GM18907 (cell line): ENCODE data around the gene PFKFB3.

Experiments used
- ATAC-seq: cut with Tn5 transposase; IDR thresholded peaks from one replicate; pipeline ENCODE4 v1.9.1; 2021; ENCODE audit warnings: mild to moderate bottlenecking, moderate library complexity; ENCODE audit not compliant: unreplicated experiment

PFKFB3 gene

DNA sequence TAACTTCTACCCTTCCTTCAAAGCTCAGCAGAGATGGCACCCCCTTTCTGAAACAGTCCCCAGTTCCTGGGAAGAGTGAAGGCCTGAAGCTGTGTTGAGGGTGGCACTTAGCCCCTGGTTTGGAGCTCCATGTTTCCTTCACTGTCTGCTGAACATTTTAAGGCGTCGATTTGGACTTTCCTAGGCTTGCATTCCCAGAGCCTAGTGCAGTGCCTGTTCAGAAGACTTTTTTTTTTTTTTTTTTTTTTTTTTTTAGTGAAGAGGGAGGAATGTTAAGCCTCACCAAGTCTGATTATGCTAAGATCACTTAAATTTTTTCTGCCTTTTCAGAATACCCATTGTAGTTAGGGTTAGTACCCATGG, 97.0 kb downstream of the PFKFB3 start:
- no peak for ATAC-seq

DNA sequence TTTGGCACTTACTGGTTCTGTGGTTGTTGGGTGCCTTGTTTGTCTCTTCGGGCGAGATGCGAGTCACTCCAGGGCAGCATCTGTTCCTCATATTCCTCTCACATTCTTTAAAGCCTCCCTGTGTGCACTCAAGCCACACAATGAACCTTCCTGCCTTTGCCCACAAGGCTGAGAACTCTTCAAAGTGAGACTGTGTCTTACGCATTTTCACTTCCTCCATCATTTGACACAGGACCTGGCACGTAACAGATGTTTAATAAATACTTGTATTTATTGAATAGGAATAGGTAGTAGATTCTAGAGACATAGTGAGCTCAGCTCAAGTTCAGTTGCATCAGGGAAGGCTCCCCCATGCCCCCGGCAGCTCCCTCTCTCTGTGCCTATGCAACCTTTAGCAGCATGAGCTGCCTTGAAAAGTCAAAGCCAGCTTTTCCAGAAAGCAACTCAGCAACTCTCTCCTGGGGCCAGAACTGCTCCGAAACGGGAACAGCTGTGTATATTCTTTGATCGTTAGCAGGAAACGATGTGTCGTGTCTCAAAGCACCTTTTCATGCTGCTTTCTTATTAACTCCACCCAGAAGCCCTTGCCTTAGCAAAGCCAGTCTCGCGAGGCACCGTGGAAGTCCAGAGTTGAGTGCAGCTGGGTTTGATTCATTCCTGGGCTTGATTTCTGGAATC, 97.5 kb downstream of the PFKFB3 start:
- peak; percentile 91 for ATAC-seq

DNA sequence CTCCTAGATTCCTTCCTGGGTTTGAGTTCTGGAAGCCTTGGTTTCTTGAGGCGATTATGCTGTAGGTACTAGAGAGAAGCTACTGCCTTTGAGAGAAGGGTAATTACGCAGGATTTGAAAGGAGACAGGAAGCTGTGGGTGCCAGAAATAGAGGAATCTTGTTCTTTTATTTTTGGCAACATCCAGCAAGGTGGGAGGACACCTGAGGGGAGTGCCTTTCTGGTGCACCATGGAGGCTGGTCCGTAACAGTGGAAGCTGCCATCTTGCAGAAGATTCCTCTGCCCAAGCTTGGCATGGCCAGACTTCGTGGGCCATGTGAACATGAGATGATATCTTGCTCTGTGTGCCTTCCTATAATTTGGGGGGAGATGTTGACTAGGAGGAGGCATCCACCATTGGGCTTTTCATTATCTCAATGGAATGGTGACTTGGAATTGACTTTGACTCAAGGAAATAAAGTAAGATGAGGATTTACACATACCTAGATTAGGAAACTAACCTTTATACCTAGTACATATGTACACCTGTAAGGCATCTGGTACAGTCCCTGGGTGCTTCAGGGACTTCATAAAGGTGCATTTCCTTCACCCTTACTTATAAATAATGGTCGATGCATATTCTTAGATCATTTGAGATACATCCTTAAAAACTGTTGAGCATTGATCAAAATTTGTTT, 98.2 kb downstream of the PFKFB3 start:
- ATAC-seq, result no peak

DNA sequence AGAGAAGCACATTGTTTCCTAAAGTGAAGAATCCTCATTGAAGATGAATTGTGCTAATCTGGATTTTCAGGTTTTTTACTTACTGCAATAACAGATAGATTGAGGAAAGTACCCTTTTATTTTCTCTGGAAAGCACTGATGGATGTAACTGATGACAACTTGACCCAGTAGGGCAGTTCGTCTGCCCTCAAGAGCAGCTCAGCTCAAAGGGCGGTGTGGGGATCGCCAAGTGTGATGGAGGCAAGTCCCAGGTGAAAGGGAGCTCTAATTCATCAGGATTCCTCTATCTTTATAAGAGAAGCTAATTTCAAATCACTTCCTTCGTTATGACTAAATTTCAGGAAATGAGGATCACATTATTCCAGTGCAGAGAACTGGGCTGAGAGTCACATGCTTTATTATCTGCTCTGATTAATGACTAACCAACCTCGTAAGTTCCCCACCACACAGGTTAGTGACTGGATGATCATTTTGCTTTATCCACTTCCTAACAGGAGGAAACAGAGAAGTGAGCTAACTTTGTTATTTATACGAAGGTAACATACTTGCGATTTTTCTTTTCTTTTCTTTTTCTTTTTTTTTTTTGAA, 98.8 kb downstream of the PFKFB3 start:
- ATAC-seq, result no peak
